ENCODE results near the gene FMN1.

GRCh38 chr15:33076937-33077336 is 117.6 kb downstream of the FMN1 start:
- TF ChIP-seq ARNT (IDR thresholded peaks at IDR 0.05), result no peak
- TF ChIP-seq NFRKB (IDR thresholded peaks at IDR 0.05), result no peak
- TF ChIP-seq BHLHE40 (IDR thresholded peaks at IDR 0.05; ENCODE audit: borderline replicate concordance), result no peak
- no peak for TF ChIP-seq SUZ12 (IDR thresholded peaks at IDR 0.05)
- TF ChIP-seq SP1 (IDR thresholded peaks at IDR 0.05), result no peak
- no peak for TF ChIP-seq ELF4 (IDR thresholded peaks at IDR 0.05)
- no peak for TF ChIP-seq L3MBTL2 (conservative IDR thresholded peaks at IDR 0.05)
- no peak for TF ChIP-seq ZNF384 (IDR thresholded peaks at IDR 0.05)
- TF ChIP-seq FOXK2 (IDR thresholded peaks at IDR 0.05), result no peak
- no peak for TF ChIP-seq HDGF (IDR thresholded peaks at IDR 0.05; ENCODE audit: borderline replicate concordance)
- no peak for TF ChIP-seq CTBP1 (IDR thresholded peaks at IDR 0.05; ENCODE audit: borderline replicate concordance)

All from HEK293T (cell line).